ENCODE measurements around the gene LYPD8.

LYPD8 gene

GRCh38 chr1:248739572-248740205 lies 15.9 kb downstream of the LYPD8 start:
- TF ChIP-seq, protein P1, sequence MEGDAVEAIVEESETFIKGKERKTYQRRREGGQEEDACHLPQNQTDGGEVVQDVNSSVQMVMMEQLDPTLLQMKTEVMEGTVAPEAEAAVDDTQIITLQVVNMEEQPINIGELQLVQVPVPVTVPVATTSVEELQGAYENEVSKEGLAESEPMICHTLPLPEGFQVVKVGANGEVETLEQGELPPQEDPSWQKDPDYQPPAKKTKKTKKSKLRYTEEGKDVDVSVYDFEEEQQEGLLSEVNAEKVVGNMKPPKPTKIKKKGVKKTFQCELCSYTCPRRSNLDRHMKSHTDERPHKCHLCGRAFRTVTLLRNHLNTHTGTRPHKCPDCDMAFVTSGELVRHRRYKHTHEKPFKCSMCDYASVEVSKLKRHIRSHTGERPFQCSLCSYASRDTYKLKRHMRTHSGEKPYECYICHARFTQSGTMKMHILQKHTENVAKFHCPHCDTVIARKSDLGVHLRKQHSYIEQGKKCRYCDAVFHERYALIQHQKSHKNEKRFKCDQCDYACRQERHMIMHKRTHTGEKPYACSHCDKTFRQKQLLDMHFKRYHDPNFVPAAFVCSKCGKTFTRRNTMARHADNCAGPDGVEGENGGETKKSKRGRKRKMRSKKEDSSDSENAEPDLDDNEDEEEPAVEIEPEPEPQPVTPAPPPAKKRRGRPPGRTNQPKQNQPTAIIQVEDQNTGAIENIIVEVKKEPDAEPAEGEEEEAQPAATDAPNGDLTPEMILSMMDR (IDR thresholded peaks at IDR 0.05; ENCODE audit: low read length, missing control alignments): no peak
- DNase-seq (ENCODE audit: low read depth): no peak
- no peak overlapping the region for H3K4me3 ChIP-seq (replicated peaks; ENCODE audit: low read depth, low read length)

GRCh38 chr1:248737457-248737856 lies 18.1 kb downstream of the LYPD8 start:
- no peak for DNase-seq (ENCODE audit: low read depth)
- H3K4me3 ChIP-seq (replicated peaks; ENCODE audit: low read depth, low read length): no peak overlapping the region
- TF ChIP-seq, protein P1 (IDR thresholded peaks at IDR 0.05; ENCODE audit: low read length, missing control alignments): no peak

DNA sequence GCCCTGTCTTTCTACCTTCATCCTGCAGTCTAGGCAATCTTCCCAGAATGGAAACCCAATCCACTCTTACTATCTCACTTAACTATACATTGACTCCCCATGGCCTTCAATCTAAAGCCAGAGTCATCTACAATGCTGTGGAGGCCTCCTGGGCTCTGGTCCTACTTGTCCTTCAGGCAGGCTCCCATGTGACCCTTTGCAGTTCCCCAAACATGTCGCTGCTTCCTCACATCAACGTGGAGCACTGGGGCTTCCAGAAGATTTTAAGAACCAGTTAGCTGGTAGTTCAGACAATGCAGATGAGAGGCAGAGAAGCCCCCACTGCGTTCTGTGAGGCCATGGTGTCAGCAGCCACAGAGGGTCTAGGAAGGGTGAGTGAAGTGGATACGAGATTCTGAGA lies 18.6 kb downstream of the LYPD8 start:
- DNase-seq (ENCODE audit: low read depth): no peak
- TF ChIP-seq, protein P1 (IDR thresholded peaks at IDR 0.05; ENCODE audit: low read length, missing control alignments): no peak

DNA sequence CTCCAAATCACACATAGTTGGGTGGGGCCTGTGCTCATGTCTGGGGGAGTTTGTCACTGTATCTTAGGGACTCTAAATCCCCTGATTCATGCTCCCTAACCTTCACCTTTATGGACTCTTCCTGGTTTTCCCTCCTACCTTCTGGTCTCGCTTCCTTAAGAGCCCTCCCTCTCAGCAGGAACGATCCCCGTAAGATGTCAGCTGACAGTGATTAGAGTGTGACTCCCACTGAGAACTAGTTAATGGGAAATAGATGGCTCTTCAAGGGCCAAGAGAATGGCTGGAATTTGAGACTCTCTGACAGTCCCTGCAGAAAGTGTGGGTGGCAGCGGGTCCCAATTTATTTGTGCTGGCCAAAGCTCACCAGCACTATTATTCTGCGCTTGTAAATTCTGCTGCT lies 22.0 kb downstream of the LYPD8 start:
- DNase-seq (ENCODE audit: low read depth): no peak
- no peak overlapping the region for H3K4me3 ChIP-seq (replicated peaks; ENCODE audit: low read depth, low read length)
- TF ChIP-seq, protein P1 (IDR thresholded peaks at IDR 0.05; ENCODE audit: low read length, missing control alignments): no peak

More for the DNA sequence above, 18.6 kb downstream of the LYPD8 start:
- H3K4me3 ChIP-seq (replicated peaks; ENCODE audit: low read depth, low read length): no peak overlapping the region

- no peak overlapping the region for H3K4me3 ChIP-seq (replicated peaks; ENCODE audit: low read depth, low read length)
- TF ChIP-seq, protein P1 (IDR thresholded peaks at IDR 0.05; ENCODE audit: low read length, missing control alignments): no peak
- DNase-seq (ENCODE audit: low read depth): no peak
These were observed 24.8 kb downstream of the LYPD8 start for GRCh38 chr1:248730507-248731335.

- no peak overlapping the region for H3K4me3 ChIP-seq (replicated peaks; ENCODE audit: low read depth, low read length)
- TF ChIP-seq, protein P1 (IDR thresholded peaks at IDR 0.05; ENCODE audit: low read length, missing control alignments): no peak
- peak; percentile 1 for DNase-seq (ENCODE audit: low read depth)
These were observed 41.3 kb downstream of the LYPD8 start for GRCh38 chr1:248714248-248714647.

Data from fibroblast of pulmonary artery (primary cell).